GM23338 (cell line): Measurements from ENCODE around the gene NCAN. TPM values are rescaled to one million over a fixed set of nuclear protein-coding genes. Genes with fewer than 3 reads are reported as not detected.
A peak's percentile ranks its signal among the peaks of the same experiment; 100 is the strongest.

ENCODE experiments used
- ATAC-seq: fragments of 200-7000 bp; cut with Tn5 transposase; 3 replicates; pipeline ENCODE4 v1.9.1; 2020
- DNase-seq: peaks from one replicate; pipeline ENCODE4 v3.0.0-alpha.2; 2015; ENCODE audit warnings: low spot score
- H2AFZ ChIP-seq: fragments of 200-600 bp; sonication (generic); 2 replicates; pipeline ENCODE4 v1.8.0; 2016; ENCODE audit warnings: antibody characterized with exemption, mild to moderate bottlenecking, moderate library complexity
- H3F3A ChIP-seq: fragments of 200-600 bp; sonication (generic); replicated peaks from 2 replicates; pipeline ENCODE4 v1.8.0; 2017; ENCODE audit warnings: antibody characterized with exemption, mixed run types, low read depth
- H3K27ac ChIP-seq: fragments of 200-600 bp; sonication (generic); 2 replicates; pipeline ENCODE4 v1.6.1; 2016; ENCODE audit warnings: low read depth
- H3K27me3 ChIP-seq: fragments of 200-600 bp; sonication (generic); 2 replicates; pipeline ENCODE4 v1.8.0; 2016; ENCODE audit warnings: mild to moderate bottlenecking, mixed run types, moderate library complexity; ENCODE audit not compliant: insufficient read depth
- H3K36me3 ChIP-seq: fragments of 200-600 bp; sonication (generic); 2 replicates; pipeline ENCODE4 v1.8.0; 2016; ENCODE audit warnings: mild to moderate bottlenecking; ENCODE audit not compliant: insufficient read depth
- H3K4me1 ChIP-seq: fragments of 200-600 bp; sonication (generic); 2 replicates; pipeline ENCODE4 v1.8.0; 2016; ENCODE audit warnings: mild to moderate bottlenecking, moderate library complexity; ENCODE audit not compliant: insufficient read depth
- H3K4me2 ChIP-seq: fragments of 200-600 bp; sonication (generic); 2 replicates; pipeline ENCODE4 v1.7.1; 2017; ENCODE audit warnings: mixed run types
- H3K4me3 ChIP-seq: fragments of 200-600 bp; sonication (generic); 2 replicates; pipeline ENCODE4 v1.6.1; 2016; ENCODE audit warnings: mixed run types
- H3K79me2 ChIP-seq: fragments of 200-600 bp; sonication (generic); replicated peaks from 2 replicates; pipeline ENCODE4 v1.8.0; 2017; ENCODE audit warnings: mild to moderate bottlenecking; ENCODE audit not compliant: insufficient read depth
- H3K9me2 ChIP-seq: fragments of 200-600 bp; sonication (generic); 2 replicates; pipeline ENCODE4 v1.8.0; 2017; ENCODE audit not compliant: insufficient read depth
- H4K20me1 ChIP-seq: fragments of 200-600 bp; sonication (generic); replicated peaks from 2 replicates; pipeline ENCODE4 v1.8.0; 2017; ENCODE audit warnings: mild to moderate bottlenecking; ENCODE audit not compliant: insufficient read depth
- H3K27ac Mint-ChIP-seq: 2 replicates; pipeline ENCODE4 v1.8.0; 2020; ENCODE audit warnings: inconsistent platforms, mild to moderate bottlenecking, moderate library complexity, mixed read lengths
- H3K27me3 Mint-ChIP-seq: 3 replicates; pipeline ENCODE4 v1.8.0; 2022; ENCODE audit warnings: low read depth, mild to moderate bottlenecking, moderate library complexity, mixed read lengths, inconsistent platforms; ENCODE audit not compliant: insufficient read depth, poor library complexity
- H3K36me3 Mint-ChIP-seq: 3 replicates; pipeline ENCODE4 v1.8.0; 2021; ENCODE audit warnings: low read depth, mild to moderate bottlenecking, inconsistent platforms, moderate library complexity, mixed read lengths
- H3K4me1 Mint-ChIP-seq: 3 replicates; pipeline ENCODE4 v1.8.0; 2020; ENCODE audit warnings: mild to moderate bottlenecking, inconsistent platforms, mixed read lengths
- H3K4me3 Mint-ChIP-seq: 3 replicates; pipeline ENCODE4 v1.8.0; 2021; ENCODE audit warnings: moderate library complexity, mild to moderate bottlenecking, inconsistent platforms, mixed read lengths
- H3K9me3 Mint-ChIP-seq: 3 replicates; pipeline ENCODE4 v1.8.0; 2020; ENCODE audit warnings: moderate library complexity, mild to moderate bottlenecking, inconsistent platforms, mixed read lengths
- CREB1 ChIP-seq: fragments of 250-450 bp; sonication (Bioruptor Pico); IDR thresholded peaks from 2 replicates; pipeline ENCODE4 v1.5.0; 2020; ENCODE audit warnings: low read depth, mild to moderate bottlenecking, moderate library complexity
- NANOG ChIP-seq: IDR thresholded peaks from 2 replicates; pipeline ENCODE4 v1.6.1; 2016; ENCODE audit warnings: antibody characterized with exemption, borderline replicate concordance
- POLR2AphosphoS5 ChIP-seq: IDR thresholded peaks from 2 replicates; pipeline ENCODE4 v1.6.1; 2016; ENCODE audit warnings: antibody characterized with exemption, low read depth
- STAT1 ChIP-seq: IDR thresholded peaks from one replicate; pipeline ENCODE4 v1.6.1; 2016; ENCODE audit warnings: antibody characterized with exemption; ENCODE audit not compliant: unreplicated experiment
- ZNF114 ChIP-seq: fragments of 250-450 bp; sonication (Bioruptor Pico); IDR thresholded peaks from 2 replicates; pipeline ENCODE4 v1.5.0; 2020; ENCODE audit warnings: mild to moderate bottlenecking, moderate library complexity
- ZNF331 ChIP-seq: fragments of 250-450 bp; sonication (Bioruptor Pico); IDR thresholded peaks from 2 replicates; pipeline ENCODE4 v1.5.0; 2020; ENCODE audit warnings: low read depth, mild to moderate bottlenecking, moderate library complexity
- polyA plus RNA-seq: library from polyadenylated mRNA; unstranded; fragments of >200 nt; fragmentation: Nextera tagmentation; extraction: Ambion mirVana; gene quantifications from 2 replicates; pipeline ENCODE4 v1.2.1, GENCODE V29; 2016
- total RNA-seq: library from RNA; depleted of rRNA; stranded (reverse); fragments of >200 nt; shearing (Covaris generic); gene quantifications from 2 replicates; pipeline ENCODE4 v1.2.3, GENCODE V29; 2014
- TF ChIP-seq, protein P1 (sequence below): IDR thresholded peaks from 2 replicates; pipeline ENCODE4 v1.6.1; 2016; ENCODE audit warnings: antibody characterized with exemption
- TF ChIP-seq, protein P2 (sequence below), 2 experiments: fragments of 200-600 bp in 1 of 2; sonication (generic) in 1 of 2; conservative IDR thresholded peaks; 2 replicates each; pipeline versions ENCODE4 v1.5.1 to v1.6.1; 2016 to 2017; ENCODE audit warnings: antibody characterized with exemption in 2 of 2, low read depth in 2 of 2, mild to moderate bottlenecking in 2 of 2, moderate library complexity in 1 of 2
- TF ChIP-seq, protein P3 (sequence below): IDR thresholded peaks from one replicate; pipeline ENCODE4 v1.6.1; 2018; ENCODE audit warnings: antibody characterized with exemption; ENCODE audit not compliant: unreplicated experiment

The NCAN gene
- total and polyA plus RNA-seq, 2 experiments from 2014 or later: 1.8 to 9.4 TPM

DNA sequence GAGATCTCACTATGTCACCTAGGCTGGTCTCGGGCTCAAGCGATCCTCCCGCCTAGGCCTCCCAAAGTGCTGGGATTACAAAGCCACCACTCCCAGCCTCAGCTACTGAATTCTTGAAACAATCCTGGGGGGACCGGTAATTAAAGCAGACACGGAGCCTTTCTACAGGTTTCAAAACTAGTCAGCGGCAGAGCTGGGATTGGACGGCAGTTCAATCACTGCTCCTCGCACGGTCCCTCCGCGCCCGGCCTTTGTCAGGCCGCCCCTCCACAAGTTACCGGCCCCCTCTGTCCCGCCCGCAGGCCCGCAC is 20.0 kb upstream of the NCAN start:
- no peaks in the 10 kb centered on the region for H3K27me3 ChIP-seq
- H3K4me1 ChIP-seq: peaks cover 7% of the 10 kb centered on the region; the same call in 1 of the 2 replicates
- DNase-seq: no peak
- H2AFZ ChIP-seq: peak overlapping the region; percentile 87
- no peak for ATAC-seq
- H3K4me2 ChIP-seq: peak overlapping the region; percentile 86
- 0 out of 2 replicates have a peak, but pooled peaks cover 2% of the 10 kb centered on the region for H3F3A ChIP-seq
- Mint-ChIP-seq H3K4me3 (peak overlapping the region; percentile 99), H3K27ac (peak overlapping the region; percentile 98), H3K36me3 (peaks cover 8% of the 10 kb centered on the region; the same call in 1 of the 3 replicates), H3K27me3 (peaks cover 19% of the 10 kb centered on the region), H3K9me3 (no peaks in the 10 kb centered on the region; the same call in 2 of the 3 replicates), H3K4me1 (peaks cover 10% of the 10 kb centered on the region)
- H3K4me3 ChIP-seq: peak overlapping the region; percentile 84
- H3K27ac ChIP-seq: peak overlapping the region; percentile 96
- no peaks in the 10 kb centered on the region for H3K36me3 ChIP-seq
- no peak for TF ChIP-seq ZNF331 (CRISPR knock-in tag)
- no peak for TF ChIP-seq CREB1
- H3K9me2 ChIP-seq: no peaks in the 10 kb centered on the region
- peaks cover 30% of the 10 kb centered on the region for H3K79me2 ChIP-seq
- peaks cover 10% of the 10 kb centered on the region for H4K20me1 ChIP-seq

DNA sequence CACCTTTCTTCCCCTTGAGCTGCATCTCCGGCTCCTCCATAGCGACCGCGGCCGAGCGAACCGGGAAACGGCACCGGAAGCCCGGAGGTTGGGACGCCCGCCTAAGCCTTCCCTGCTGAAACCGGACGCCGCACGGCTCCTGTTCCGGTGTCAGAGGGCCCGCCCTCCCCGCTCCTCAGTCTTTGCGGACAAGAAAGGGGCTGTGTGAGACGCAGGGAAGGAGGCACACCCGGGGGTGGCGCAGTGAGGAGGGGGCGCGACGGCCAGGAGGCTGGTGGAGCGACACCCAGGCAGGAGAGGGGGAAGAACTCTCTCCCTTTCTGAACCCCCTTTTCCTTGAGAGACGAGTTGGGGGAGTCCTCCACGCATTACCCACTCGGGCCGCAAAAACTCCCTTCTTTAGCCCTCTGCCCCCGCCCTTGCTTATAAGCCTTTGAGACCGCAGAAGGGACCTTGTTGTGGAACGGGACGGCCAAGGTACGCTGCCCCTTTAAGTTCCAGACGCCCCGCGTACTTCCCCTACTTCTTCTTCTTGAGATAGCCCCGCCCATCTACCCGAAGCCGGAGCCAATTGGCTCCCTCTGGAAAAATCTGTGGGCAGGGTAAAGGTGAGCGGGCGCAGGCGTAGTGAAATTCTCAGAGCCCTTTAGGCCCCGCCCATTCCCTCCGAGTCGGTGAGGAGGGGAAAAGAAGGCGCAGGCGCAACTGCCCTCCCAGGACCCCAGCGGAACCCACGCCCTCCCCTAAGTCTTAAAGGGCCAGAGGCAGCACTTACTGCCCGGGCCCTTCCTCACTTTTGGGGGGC is 19.5 kb upstream of the NCAN start, which contains the start of the genes BORCS8 and RFXANK:
TSS of gene BORCS8 (minus strand) at position 75 of the 805 bp plus-strand sequence. CDS start at position 40, 35 bp downstream.
TSS of gene RFXANK (plus strand) at position 181 of the 805 bp plus-strand sequence. CDS start 1,689 bp downstream, outside the sequence.
- Histone ChIP-seq H3K27ac (peak within 1 kb of the TSS; percentile 96), H4K20me1 (peaks cover 10% of the 10 kb centered on the region), H3K79me2 (peaks cover 30% of the 10 kb centered on the region), H3K36me3 (no peaks in the 10 kb centered on the region), H3K4me3 (peak within 1 kb of the TSS; percentile 84), H3K4me1 (peaks cover 7% of the 10 kb centered on the region; the same call in 1 of the 2 replicates), H3K4me2 (peak within 1 kb of the TSS; percentile 88), H3F3A (0 out of 2 replicates have a peak, but pooled peaks cover 2% of the 10 kb centered on the region), H3K27me3 (no peaks in the 10 kb centered on the region), H3K9me2 (no peaks in the 10 kb centered on the region), H2AFZ (peak within 1 kb of the TSS; percentile 97)
- TF ChIP-seq, protein P1, sequence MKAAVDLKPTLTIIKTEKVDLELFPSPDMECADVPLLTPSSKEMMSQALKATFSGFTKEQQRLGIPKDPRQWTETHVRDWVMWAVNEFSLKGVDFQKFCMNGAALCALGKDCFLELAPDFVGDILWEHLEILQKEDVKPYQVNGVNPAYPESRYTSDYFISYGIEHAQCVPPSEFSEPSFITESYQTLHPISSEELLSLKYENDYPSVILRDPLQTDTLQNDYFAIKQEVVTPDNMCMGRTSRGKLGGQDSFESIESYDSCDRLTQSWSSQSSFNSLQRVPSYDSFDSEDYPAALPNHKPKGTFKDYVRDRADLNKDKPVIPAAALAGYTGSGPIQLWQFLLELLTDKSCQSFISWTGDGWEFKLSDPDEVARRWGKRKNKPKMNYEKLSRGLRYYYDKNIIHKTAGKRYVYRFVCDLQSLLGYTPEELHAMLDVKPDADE: peak; percentile 60; the same call in 1 of the 2 replicates
- TF ChIP-seq ZNF114 (CRISPR knock-in tag): no peak
- TF ChIP-seq NANOG: no peak
- TF ChIP-seq, protein P2, sequence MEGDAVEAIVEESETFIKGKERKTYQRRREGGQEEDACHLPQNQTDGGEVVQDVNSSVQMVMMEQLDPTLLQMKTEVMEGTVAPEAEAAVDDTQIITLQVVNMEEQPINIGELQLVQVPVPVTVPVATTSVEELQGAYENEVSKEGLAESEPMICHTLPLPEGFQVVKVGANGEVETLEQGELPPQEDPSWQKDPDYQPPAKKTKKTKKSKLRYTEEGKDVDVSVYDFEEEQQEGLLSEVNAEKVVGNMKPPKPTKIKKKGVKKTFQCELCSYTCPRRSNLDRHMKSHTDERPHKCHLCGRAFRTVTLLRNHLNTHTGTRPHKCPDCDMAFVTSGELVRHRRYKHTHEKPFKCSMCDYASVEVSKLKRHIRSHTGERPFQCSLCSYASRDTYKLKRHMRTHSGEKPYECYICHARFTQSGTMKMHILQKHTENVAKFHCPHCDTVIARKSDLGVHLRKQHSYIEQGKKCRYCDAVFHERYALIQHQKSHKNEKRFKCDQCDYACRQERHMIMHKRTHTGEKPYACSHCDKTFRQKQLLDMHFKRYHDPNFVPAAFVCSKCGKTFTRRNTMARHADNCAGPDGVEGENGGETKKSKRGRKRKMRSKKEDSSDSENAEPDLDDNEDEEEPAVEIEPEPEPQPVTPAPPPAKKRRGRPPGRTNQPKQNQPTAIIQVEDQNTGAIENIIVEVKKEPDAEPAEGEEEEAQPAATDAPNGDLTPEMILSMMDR (conservative IDR thresholded peaks at IDR 0.05; ENCODE audit: low read depth in 2 of 2): no peak
- peak; percentile 73 for TF ChIP-seq POLR2AphosphoS5
- TF ChIP-seq, protein P3, sequence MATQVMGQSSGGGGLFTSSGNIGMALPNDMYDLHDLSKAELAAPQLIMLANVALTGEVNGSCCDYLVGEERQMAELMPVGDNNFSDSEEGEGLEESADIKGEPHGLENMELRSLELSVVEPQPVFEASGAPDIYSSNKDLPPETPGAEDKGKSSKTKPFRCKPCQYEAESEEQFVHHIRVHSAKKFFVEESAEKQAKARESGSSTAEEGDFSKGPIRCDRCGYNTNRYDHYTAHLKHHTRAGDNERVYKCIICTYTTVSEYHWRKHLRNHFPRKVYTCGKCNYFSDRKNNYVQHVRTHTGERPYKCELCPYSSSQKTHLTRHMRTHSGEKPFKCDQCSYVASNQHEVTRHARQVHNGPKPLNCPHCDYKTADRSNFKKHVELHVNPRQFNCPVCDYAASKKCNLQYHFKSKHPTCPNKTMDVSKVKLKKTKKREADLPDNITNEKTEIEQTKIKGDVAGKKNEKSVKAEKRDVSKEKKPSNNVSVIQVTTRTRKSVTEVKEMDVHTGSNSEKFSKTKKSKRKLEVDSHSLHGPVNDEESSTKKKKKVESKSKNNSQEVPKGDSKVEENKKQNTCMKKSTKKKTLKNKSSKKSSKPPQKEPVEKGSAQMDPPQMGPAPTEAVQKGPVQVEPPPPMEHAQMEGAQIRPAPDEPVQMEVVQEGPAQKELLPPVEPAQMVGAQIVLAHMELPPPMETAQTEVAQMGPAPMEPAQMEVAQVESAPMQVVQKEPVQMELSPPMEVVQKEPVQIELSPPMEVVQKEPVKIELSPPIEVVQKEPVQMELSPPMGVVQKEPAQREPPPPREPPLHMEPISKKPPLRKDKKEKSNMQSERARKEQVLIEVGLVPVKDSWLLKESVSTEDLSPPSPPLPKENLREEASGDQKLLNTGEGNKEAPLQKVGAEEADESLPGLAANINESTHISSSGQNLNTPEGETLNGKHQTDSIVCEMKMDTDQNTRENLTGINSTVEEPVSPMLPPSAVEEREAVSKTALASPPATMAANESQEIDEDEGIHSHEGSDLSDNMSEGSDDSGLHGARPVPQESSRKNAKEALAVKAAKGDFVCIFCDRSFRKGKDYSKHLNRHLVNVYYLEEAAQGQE: peak; percentile 3
- no peak for TF ChIP-seq ZNF331 (CRISPR knock-in tag)
- TF ChIP-seq CREB1: peak; percentile 70; the same call in 1 of the 2 replicates
- no peak for TF ChIP-seq STAT1
- peaks cover 13% of the 10 kb centered on the region; the same call in 2 of the 3 replicates for H3K36me3 Mint-ChIP-seq
- peaks cover 10% of the 10 kb centered on the region for H3K4me1 Mint-ChIP-seq
- ATAC-seq (peak; percentile 90), DNase-seq (peak; percentile 100)
- peak within 1 kb of the TSS; percentile 98 for H3K27ac Mint-ChIP-seq
- no peaks in the 10 kb centered on the region; the same call in 2 of the 3 replicates for H3K9me3 Mint-ChIP-seq
- H3K27me3 Mint-ChIP-seq: peaks cover 19% of the 10 kb centered on the region
- peak within 1 kb of the TSS; percentile 99 for H3K4me3 Mint-ChIP-seq
